HL-60 (cell line): ENCODE data around the gene OSBPL8.

Experiments used
- CTCF ChIP-seq: IDR thresholded peaks from one replicate; pipeline ENCODE4 v1.5.1; 2011; ENCODE audit warnings: low read length, control low read depth, inconsistent platforms; ENCODE audit not compliant: insufficient read depth
- GABPA ChIP-seq: IDR thresholded peaks from 2 replicates; pipeline ENCODE4 v1.6.1; 2012; ENCODE audit warnings: low read depth
- POLR2AphosphoS5 ChIP-seq: IDR thresholded peaks from 2 replicates; pipeline ENCODE4 v1.6.1; 2012; ENCODE audit warnings: low read depth
- REST ChIP-seq: IDR thresholded peaks from 2 replicates; pipeline ENCODE4 v1.6.1; 2012; ENCODE audit warnings: low read depth; ENCODE audit not compliant: insufficient replicate concordance
- SPI1 ChIP-seq: IDR thresholded peaks from 2 replicates; pipeline ENCODE4 v1.6.1; 2012; ENCODE audit warnings: low read depth, mild to moderate bottlenecking, borderline replicate concordance

GRCh38 chr12:76503957-76504356 is 55.6 kb downstream of the OSBPL8 start:
- TF ChIP-seq CTCF, result no peak
- TF ChIP-seq SPI1, result no peak
- no peak for TF ChIP-seq POLR2AphosphoS5
- TF ChIP-seq REST, result no peak
- TF ChIP-seq GABPA, result no peak
